Activated CD4-positive, alpha-beta T cell treated with anti-CD3 and anti-CD28 coated beads, Interleukin-2, amount 50 U/mL, for 1 hour (primary cell): Measurements from ENCODE around the gene RRP1.
"Not testable (repeated sequence)": the region's sequence is repeated elsewhere in the genome, so short reads cannot be mapped to it uniquely, and the experiment has no call there.

ENCODE experiments used
- DNase-seq: peaks from one replicate; pipeline ENCODE4 v3.0.0-alpha.2; 2020

Gene RRP1

GRCh38 chr21:43819511-43820405 is 30.4 kb downstream of the RRP1 start:
- DNase-seq = no peak

- DNase-seq = no peak
These were observed 31.1 kb downstream of the RRP1 start for GRCh38 chr21:43820466-43820865.

- DNase-seq = not testable (repeated sequence)
These were observed 32.8 kb downstream of the RRP1 start for GRCh38 chr21:43822166-43822565.

- DNase-seq = not testable (repeated sequence)
These were observed 33.4 kb downstream of the RRP1 start for GRCh38 chr21:43822741-43823140.

- no peak for DNase-seq
These were observed 35.2 kb downstream of the RRP1 start for GRCh38 chr21:43824333-43825241.

GRCh38 chr21:43825242-43825935 is 36.0 kb downstream of the RRP1 start:
- no peak for DNase-seq

- no peak for DNase-seq
These were observed 36.7 kb downstream of the RRP1 start for GRCh38 chr21:43825936-43826622.

GRCh38 chr21:43826623-43826974 is 37.2 kb downstream of the RRP1 start:
- no peak for DNase-seq

- no peak for DNase-seq
These were observed 37.7 kb downstream of the RRP1 start for GRCh38 chr21:43827015-43827611.

GRCh38 chr21:43829161-43829560 is 39.8 kb downstream of the RRP1 start:
- no peak for DNase-seq

GRCh38 chr21:43829575-43830119 is 40.3 kb downstream of the RRP1 start:
- no peak for DNase-seq

- DNase-seq = no peak
These were observed 42.8 kb downstream of the RRP1 start for GRCh38 chr21:43832158-43832550.

- no peak for DNase-seq
These were observed 43.3 kb downstream of the RRP1 start for GRCh38 chr21:43832648-43833047.

GRCh38 chr21:43834146-43834905 is 44.9 kb downstream of the RRP1 start:
- no peak for DNase-seq

- DNase-seq = no peak
These were observed 45.7 kb downstream of the RRP1 start for GRCh38 chr21:43835050-43835449.

GRCh38 chr21:43835861-43836260 is 46.5 kb downstream of the RRP1 start:
- no peak for DNase-seq

GRCh38 chr21:43836616-43837015 is 47.2 kb downstream of the RRP1 start:
- no peak for DNase-seq

- DNase-seq = no peak
These were observed 50.9 kb downstream of the RRP1 start for GRCh38 chr21:43840259-43840658.

- no peak for DNase-seq
These were observed 53.4 kb downstream of the RRP1 start for GRCh38 chr21:43842742-43843141.

GRCh38 chr21:43844906-43845305 is 55.5 kb downstream of the RRP1 start:
- not testable (repeated sequence) for DNase-seq

- no peak for DNase-seq
These were observed 56.0 kb downstream of the RRP1 start for GRCh38 chr21:43845386-43845785.
